Trophoblast cell (in vitro differentiated cells and primary cell): Measurements from ENCODE around the gene RNF150.

ENCODE experiments used
- DNase-seq, 2 donors: peaks; one replicate each; pipeline ENCODE4 v3.0.0-alpha.2; 2016
- H2AFZ ChIP-seq: 2 replicates; pipeline ENCODE4 v1.6.1; 2013; ENCODE audit warnings: low read length, moderate library complexity, mild to moderate bottlenecking; ENCODE audit not compliant: insufficient read depth, poor library complexity
- H2AK5ac ChIP-seq: 2 replicates; pipeline ENCODE4 v1.6.1; 2013; ENCODE audit warnings: mild to moderate bottlenecking, low read length
- H2BK120ac ChIP-seq: 2 replicates; pipeline ENCODE4 v1.6.1; 2013; ENCODE audit warnings: low read length, mild to moderate bottlenecking, moderate library complexity; ENCODE audit not compliant: insufficient read depth, poor library complexity
- H2BK12ac ChIP-seq: 2 replicates; pipeline ENCODE4 v1.6.1; 2013; ENCODE audit warnings: mild to moderate bottlenecking, low read length, moderate library complexity
- H2BK5ac ChIP-seq: 2 replicates; pipeline ENCODE4 v1.6.1; 2013; ENCODE audit warnings: low read length, low read depth, moderate library complexity, mild to moderate bottlenecking; ENCODE audit not compliant: poor library complexity
- H3K14ac ChIP-seq: 2 replicates; pipeline ENCODE4 v1.6.1; 2013; ENCODE audit warnings: mild to moderate bottlenecking, low read length
- H3K18ac ChIP-seq: 2 replicates; pipeline ENCODE4 v1.6.1; 2013; ENCODE audit warnings: mild to moderate bottlenecking, low read length
- H3K23ac ChIP-seq: 2 replicates; pipeline ENCODE4 v1.6.1; 2013; ENCODE audit warnings: low read length
- H3K27ac ChIP-seq: 2 replicates; pipeline ENCODE4 v1.5.1; 2013; ENCODE audit warnings: low read depth, mild to moderate bottlenecking, inconsistent platforms, low read length, moderate library complexity
- H3K27me3 ChIP-seq: 2 replicates; pipeline ENCODE4 v1.6.1; 2013; ENCODE audit warnings: inconsistent platforms, mild to moderate bottlenecking, low read length, moderate library complexity; ENCODE audit not compliant: insufficient read depth
- H3K36me3 ChIP-seq, 2 experiments: 1 replicate in 1 of 2; 2 replicates in 1 of 2; pipeline ENCODE4 v1.6.1; 2013; ENCODE audit warnings: low read length in 2 of 2, mild to moderate bottlenecking in 2 of 2, moderate library complexity in 1 of 2; ENCODE audit not compliant: insufficient read depth in 2 of 2, control insufficient read depth in 1 of 2
- H3K4ac ChIP-seq: 2 replicates; pipeline ENCODE4 v1.6.1; 2013; ENCODE audit warnings: low read depth, mild to moderate bottlenecking, low read length, moderate library complexity
- H3K4me1 ChIP-seq, 2 experiments: 1 replicate in 1 of 2; 2 replicates in 1 of 2; pipeline ENCODE4 v1.6.1; 2013; ENCODE audit warnings: low read length in 2 of 2, mild to moderate bottlenecking in 2 of 2, moderate library complexity in 1 of 2; ENCODE audit not compliant: insufficient read depth in 2 of 2, control insufficient read depth in 1 of 2
- H3K4me2 ChIP-seq: 2 replicates; pipeline ENCODE4 v1.6.1; 2013; ENCODE audit warnings: inconsistent platforms, mild to moderate bottlenecking, low read length, moderate library complexity
- H3K4me3 ChIP-seq: 2 replicates; pipeline ENCODE4 v1.5.1; 2013; ENCODE audit warnings: mild to moderate bottlenecking, low read depth, low read length, inconsistent platforms
- H3K79me1 ChIP-seq: one replicate; pipeline ENCODE4 v1.6.1; 2013; ENCODE audit warnings: low read length
- H3K79me2 ChIP-seq: 2 replicates; pipeline ENCODE4 v1.6.1; 2013; ENCODE audit warnings: low read length, mild to moderate bottlenecking; ENCODE audit not compliant: control insufficient read depth, insufficient read depth, poor library complexity
- H3K9ac ChIP-seq: 2 replicates; pipeline ENCODE4 v1.6.1; 2013; ENCODE audit warnings: mild to moderate bottlenecking, low read length
- H3K9me3 ChIP-seq: 2 replicates; pipeline ENCODE4 v1.6.1; 2013; ENCODE audit warnings: low read depth, mild to moderate bottlenecking, control low read depth, inconsistent platforms, low read length; ENCODE audit not compliant: insufficient read depth
- H4K12ac ChIP-seq: 2 replicates; pipeline ENCODE4 v1.6.1; 2013; ENCODE audit warnings: low read depth, mild to moderate bottlenecking, low read length, moderate library complexity
- H4K8ac ChIP-seq: 2 replicates; pipeline ENCODE4 v1.6.1; 2013; ENCODE audit warnings: low read depth, mild to moderate bottlenecking, low read length, moderate library complexity
- H4K91ac ChIP-seq: one replicate; pipeline ENCODE4 v1.6.1; 2013; ENCODE audit warnings: low read depth, mild to moderate bottlenecking, low read length, moderate library complexity
- WGBS: extraction: QIAGEN DNeasy Blood & Tissue Kit; methylation state at CpG from one replicate; pipeline ENCODE4 v1.1.7; 2013; ENCODE audit warnings: missing lambda C conversion rate; ENCODE audit not compliant: insufficient read length, insufficient coverage; ENCODE audit errors: extremely low coverage; 5-methylcytosine and 5-hydroxymethylcytosine counted together

RNF150 gene

DNA sequence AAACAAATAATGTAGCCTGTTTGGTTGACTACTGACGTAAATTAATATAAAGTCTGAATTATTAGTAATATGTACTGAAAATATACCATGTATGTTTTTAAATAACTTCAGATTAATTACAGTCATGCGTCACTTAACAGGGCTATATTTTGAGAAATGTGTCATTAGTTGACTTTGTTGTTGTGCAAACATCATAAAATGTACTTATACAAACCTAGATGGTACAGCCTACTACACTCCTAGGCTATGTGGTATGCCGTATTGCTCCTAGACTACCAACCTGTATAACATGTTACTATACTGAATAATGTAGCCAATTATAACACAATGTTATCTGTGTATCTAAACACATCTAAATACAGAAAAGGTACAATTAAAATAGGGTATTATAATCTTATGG is 66.6 kb downstream of the RNF150 start:
- DNase-seq: no peak
- Histone ChIP-seq H2BK120ac (no peak overlapping the region), H3K18ac (no peak overlapping the region), H4K8ac (no peak overlapping the region), H3K36me3 (no peaks in the 10 kb centered on the region), H2BK12ac (no peak overlapping the region), H2AK5ac (no peak overlapping the region), H3K14ac (no peak overlapping the region), H3K4ac (no peak overlapping the region), H3K23ac (no peak overlapping the region), H3K4me2 (no peak overlapping the region), H2BK5ac (no peak overlapping the region), H3K79me1 (no peaks in the 10 kb centered on the region), H3K27ac (no peak overlapping the region), H3K9ac (no peak overlapping the region), H4K91ac (no peak overlapping the region), H3K4me3 (no peak overlapping the region), H3K9me3 (no peaks in the 10 kb centered on the region), H3K27me3 (no peaks in the 10 kb centered on the region), H4K12ac (no peak overlapping the region), H3K79me2 (no peaks in the 10 kb centered on the region), H3K4me1 (no peaks in the 10 kb centered on the region), H2AFZ (no peak overlapping the region)
- WGBS: no CpG with 5 or more reads among the region's 3 CpGs

DNA sequence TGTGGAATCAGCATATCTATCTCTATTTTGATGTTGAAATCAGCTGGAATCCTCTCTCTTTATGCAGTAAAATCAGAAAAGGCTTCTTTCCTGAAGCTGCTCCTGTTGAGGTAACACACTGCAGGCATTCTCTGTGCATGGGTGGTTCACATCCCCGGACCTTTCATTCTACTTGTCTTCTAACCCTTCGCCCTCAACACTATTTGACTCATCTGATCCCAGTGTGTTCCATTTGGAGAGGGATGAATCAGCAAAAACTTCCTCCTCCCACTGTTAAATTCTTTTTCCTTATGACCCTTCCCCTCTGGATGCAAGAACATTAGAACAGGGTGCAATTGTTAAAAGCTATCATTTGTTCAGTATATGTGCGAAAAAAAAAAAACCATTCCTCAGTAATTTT is 67.4 kb downstream of the RNF150 start:
- Histone ChIP-seq H2BK5ac (no peak overlapping the region), H3K9me3 (no peaks in the 10 kb centered on the region), H3K79me2 (no peaks in the 10 kb centered on the region), H4K8ac (no peak overlapping the region), H3K4ac (no peak overlapping the region), H3K27ac (no peak overlapping the region), H2BK12ac (no peak overlapping the region), H3K79me1 (no peaks in the 10 kb centered on the region), H3K4me3 (no peak overlapping the region), H3K23ac (no peak overlapping the region), H2AFZ (no peak overlapping the region), H3K18ac (no peak overlapping the region), H4K12ac (no peak overlapping the region), H3K4me1 (no peaks in the 10 kb centered on the region), H3K4me2 (no peak overlapping the region), H3K36me3 (no peaks in the 10 kb centered on the region), H3K9ac (no peak overlapping the region), H2AK5ac (no peak overlapping the region), H2BK120ac (no peak overlapping the region), H3K27me3 (no peaks in the 10 kb centered on the region), H4K91ac (no peak overlapping the region), H3K14ac (no peak overlapping the region)
- DNase-seq: no peak
- no CpG with 5 or more reads among the region's 3 CpGs for WGBS

DNA sequence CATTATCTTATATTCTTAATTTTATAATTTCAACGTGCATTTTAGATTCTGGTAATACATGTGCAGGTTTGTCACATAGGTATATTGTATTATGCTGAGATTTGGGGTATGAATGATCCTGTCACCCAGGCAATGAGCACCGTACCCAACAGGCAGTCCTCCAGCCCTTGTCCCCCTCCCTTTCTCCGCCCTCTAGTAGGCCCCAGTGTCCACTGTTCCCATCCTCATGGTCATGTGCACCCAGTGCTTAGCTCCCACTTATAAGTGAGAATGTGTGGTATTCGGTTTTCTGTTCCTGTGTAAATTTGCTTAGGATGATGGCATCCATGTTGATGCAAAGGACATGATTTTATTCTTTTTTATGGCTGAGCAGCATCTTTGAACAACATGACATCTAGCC is 70.6 kb downstream of the RNF150 start:
- no CpG with 5 or more reads among the region's 4 CpGs for WGBS
- Histone ChIP-seq H3K4me1 (no peaks in the 10 kb centered on the region), H2AK5ac (no peak overlapping the region), H3K4me3 (no peak overlapping the region), H3K79me2 (no peaks in the 10 kb centered on the region), H4K8ac (no peak overlapping the region), H3K27me3 (no peaks in the 10 kb centered on the region), H3K4ac (no peak overlapping the region), H4K91ac (no peak overlapping the region), H3K9ac (no peak overlapping the region), H2BK5ac (no peak overlapping the region), H3K27ac (no peak overlapping the region), H3K9me3 (no peaks in the 10 kb centered on the region), H3K36me3 (no peaks in the 10 kb centered on the region), H4K12ac (no peak overlapping the region), H3K4me2 (no peak overlapping the region), H3K14ac (no peak overlapping the region), H3K18ac (no peak overlapping the region), H3K79me1 (no peaks in the 10 kb centered on the region), H3K23ac (no peak overlapping the region), H2AFZ (no peak overlapping the region), H2BK120ac (no peak overlapping the region), H2BK12ac (no peak overlapping the region)
- DNase-seq: no peak

DNA sequence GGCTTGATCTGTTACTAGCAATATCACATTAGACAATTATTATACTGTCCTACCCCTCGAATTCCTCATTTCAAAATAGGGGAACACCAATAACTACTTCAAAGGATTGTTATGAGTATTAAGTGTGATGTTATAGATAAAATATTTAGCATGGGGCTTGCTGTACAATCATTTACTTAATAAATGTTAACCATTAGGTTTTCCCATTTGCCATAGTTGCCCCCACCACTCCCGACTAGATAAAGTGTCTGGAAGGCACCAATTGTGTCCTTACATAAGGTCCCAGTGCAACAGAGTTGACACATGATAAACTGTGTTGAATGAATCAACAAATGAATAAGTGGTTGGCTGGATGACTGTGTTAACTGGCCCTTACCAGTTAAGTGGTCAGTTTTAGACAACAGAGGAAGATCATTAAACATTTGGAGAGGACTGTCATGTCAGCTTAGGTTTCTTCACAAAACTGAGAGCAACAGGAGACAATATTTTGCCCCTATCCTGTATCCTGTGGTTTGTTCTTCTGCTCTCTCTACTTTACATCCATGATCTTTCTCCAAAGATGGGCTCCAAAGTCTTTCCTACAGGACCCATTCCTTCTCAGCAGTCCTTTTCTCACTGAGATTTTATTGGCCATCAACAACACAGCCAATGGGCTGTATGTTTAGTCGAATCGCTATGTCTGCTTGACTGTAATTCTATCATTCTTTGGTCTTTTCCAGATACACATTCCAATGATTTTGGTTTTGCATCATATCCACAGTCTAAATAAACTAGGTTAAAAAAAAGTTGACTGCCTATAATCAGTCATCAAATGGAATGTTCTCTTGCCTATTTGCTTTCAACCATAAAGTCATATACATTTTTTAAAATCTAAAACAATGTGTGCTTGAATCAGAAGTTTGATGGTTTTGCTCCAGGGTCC is 74.4 kb downstream of the RNF150 start:
- Histone ChIP-seq H3K23ac (no peak overlapping the region), H2BK120ac (no peak overlapping the region), H3K36me3 (no peaks in the 10 kb centered on the region), H3K4me2 (no peak overlapping the region), H3K4ac (no peak overlapping the region), H3K79me2 (no peaks in the 10 kb centered on the region), H3K18ac (no peak overlapping the region), H3K27me3 (no peaks in the 10 kb centered on the region), H2AFZ (no peak overlapping the region), H4K12ac (no peak overlapping the region), H2AK5ac (no peak overlapping the region), H3K4me3 (no peak overlapping the region), H3K79me1 (no peaks in the 10 kb centered on the region), H3K4me1 (no peaks in the 10 kb centered on the region), H3K14ac (no peak overlapping the region), H2BK5ac (no peak overlapping the region), H4K91ac (no peak overlapping the region), H3K27ac (no peak overlapping the region), H4K8ac (no peak overlapping the region), H3K9ac (no peak overlapping the region), H2BK12ac (no peak overlapping the region), H3K9me3 (no peaks in the 10 kb centered on the region)
- no peak for DNase-seq
- no CpG with 5 or more reads among the region's 4 CpGs for WGBS
